HG03097 (cell line): ENCODE measurements around the gene TRAF5.

Experiments used
- ATAC-seq: cut with Tn5 transposase; IDR thresholded peaks from one replicate; pipeline ENCODE4 v1.9.1; 2021; ENCODE audit not compliant: unreplicated experiment, low FRiP score

The TRAF5 gene

GRCh38 chr1:211327346-211327921 lies 801 bp downstream of the TRAF5 start:
- peak; percentile 34 for ATAC-seq

GRCh38 chr1:211328084-211328694 lies 1.6 kb downstream of the TRAF5 start:
- ATAC-seq, result no peak

GRCh38 chr1:211328866-211329475 lies 2.3 kb downstream of the TRAF5 start:
- no peak for ATAC-seq

- peak; percentile 40 for ATAC-seq
These were observed 3.1 kb downstream of the TRAF5 start for GRCh38 chr1:211329764-211330201.

GRCh38 chr1:211330282-211330936 lies 3.8 kb downstream of the TRAF5 start:
- no peak for ATAC-seq

- no peak for ATAC-seq
These were observed 4.5 kb downstream of the TRAF5 start for GRCh38 chr1:211331011-211331709.

GRCh38 chr1:211332036-211332616 lies 5.5 kb downstream of the TRAF5 start:
- ATAC-seq, result no peak

- ATAC-seq, result no peak
These were observed 6.2 kb downstream of the TRAF5 start for GRCh38 chr1:211332830-211333229.

GRCh38 chr1:211333906-211334305 lies 7.3 kb downstream of the TRAF5 start:
- no peak for ATAC-seq

GRCh38 chr1:211334986-211335385 lies 8.4 kb downstream of the TRAF5 start:
- ATAC-seq, result no peak

- ATAC-seq, result peak; percentile 89
These were observed 9.0 kb downstream of the TRAF5 start for GRCh38 chr1:211335522-211336157.

- no peak for ATAC-seq
These were observed 9.5 kb downstream of the TRAF5 start for GRCh38 chr1:211336161-211336560.

- ATAC-seq, result no peak
These were observed 10.1 kb downstream of the TRAF5 start for GRCh38 chr1:211336775-211337174.

- no peak for ATAC-seq
These were observed 11.0 kb downstream of the TRAF5 start for GRCh38 chr1:211337430-211338223.

- no peak for ATAC-seq
These were observed 11.6 kb downstream of the TRAF5 start for GRCh38 chr1:211338224-211338620.

- no peak for ATAC-seq
These were observed 13.0 kb downstream of the TRAF5 start for GRCh38 chr1:211339631-211340041.

- no peak for ATAC-seq
These were observed 14.2 kb downstream of the TRAF5 start for GRCh38 chr1:211340622-211341507.

GRCh38 chr1:211341999-211342398 lies 15.4 kb downstream of the TRAF5 start:
- ATAC-seq, result no peak
